GM19372 (cell line): ENCODE results near the gene EIF2B5.

Experiments
- ATAC-seq: cut with Tn5 transposase; IDR thresholded peaks from one replicate; pipeline ENCODE4 v1.9.1; 2021; ENCODE audit warnings: mild to moderate bottlenecking, low read depth, moderate library complexity; ENCODE audit not compliant: unreplicated experiment

EIF2B5 gene

DNA sequence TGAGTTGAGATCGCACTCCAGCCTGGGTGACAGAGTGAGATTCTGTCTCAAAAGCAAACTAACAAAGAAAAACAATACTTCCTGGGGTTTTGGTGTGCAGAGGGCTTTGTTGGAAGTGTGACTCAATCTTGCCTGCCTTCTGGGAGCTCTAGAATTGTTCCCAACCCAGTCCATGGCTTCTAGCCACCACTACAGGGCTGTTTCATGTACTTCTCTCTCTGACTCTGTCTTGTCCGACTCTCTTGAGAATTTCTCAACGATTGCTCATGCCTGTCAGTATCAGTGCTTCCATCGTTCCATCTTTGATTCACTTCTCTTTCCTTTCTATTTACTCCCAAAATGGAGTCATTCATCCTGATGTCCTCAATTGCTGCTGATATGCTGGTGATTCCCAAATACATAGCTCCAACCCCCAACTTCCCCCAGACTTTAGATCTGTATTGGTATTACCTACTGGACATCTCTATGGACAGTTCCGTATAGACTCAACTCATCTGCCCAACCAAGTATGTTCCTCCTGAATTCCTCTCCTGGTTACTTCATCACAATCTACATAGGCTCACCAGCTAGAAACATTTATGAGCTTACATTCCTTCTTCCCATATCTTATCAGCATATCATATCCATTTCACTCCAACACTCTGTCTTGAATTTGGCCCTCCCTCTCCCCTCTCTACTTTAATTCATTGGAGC is 37.7 kb downstream of the EIF2B5 start:
- ATAC-seq, result no peak

- no peak for ATAC-seq
Observed at GRCh38 chr3:184173374-184173722, 38.2 kb downstream of the EIF2B5 start.

- ATAC-seq, result no peak
Observed at GRCh38 chr3:184174284-184174645, 39.1 kb downstream of the EIF2B5 start.

DNA sequence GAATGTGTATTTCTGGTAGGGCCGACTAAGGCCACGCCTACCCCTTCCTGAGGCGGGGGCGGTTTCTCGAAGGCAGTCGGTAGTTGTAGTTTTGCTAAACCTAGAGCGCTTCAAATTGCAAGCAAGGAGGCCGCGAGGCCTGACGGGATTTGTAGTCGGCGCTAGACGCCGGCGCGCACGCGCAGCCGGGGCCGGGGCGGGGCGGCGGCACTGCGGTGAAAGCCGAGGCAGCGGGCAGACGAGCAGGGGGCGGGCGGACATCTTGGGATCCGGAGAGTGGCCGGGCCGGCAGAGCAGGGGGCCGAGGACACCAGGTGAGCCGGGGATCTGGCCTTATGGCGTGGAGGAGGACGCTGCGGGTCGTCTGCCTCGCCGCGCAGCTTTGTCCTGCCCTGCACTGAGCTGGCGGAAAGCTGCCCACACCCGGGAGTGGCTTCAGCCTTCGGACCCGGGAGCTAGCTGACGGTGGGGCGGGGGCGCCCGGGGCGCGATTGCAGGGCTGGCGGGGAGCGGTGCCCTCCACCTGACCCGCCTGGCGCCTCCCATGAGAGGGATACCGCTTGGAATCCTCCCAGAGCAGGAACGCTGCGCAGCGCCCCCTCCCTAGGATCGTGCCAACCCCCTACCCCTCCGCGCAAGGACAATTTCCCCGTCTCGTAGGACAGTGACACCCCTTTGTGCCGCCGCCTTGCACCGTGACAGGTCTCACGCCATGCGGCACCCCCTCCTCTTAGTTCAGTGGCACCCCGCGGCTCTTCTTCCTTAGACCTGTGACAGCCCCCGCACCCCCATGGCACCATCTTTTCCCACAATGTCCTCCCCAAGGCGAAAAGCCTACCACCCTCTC is 39.7 kb downstream of the EIF2B5 start, which contains the start of gene AP2M1:
Gene AP2M1 (plus strand): TSS at position 210 of the 847 bp plus-strand sequence. CDS start 2,139 bp downstream, outside the sequence.
- ATAC-seq, result peak; percentile 98

- ATAC-seq, result no peak
Observed at GRCh38 chr3:184175506-184175905, 40.3 kb downstream of the EIF2B5 start.

DNA sequence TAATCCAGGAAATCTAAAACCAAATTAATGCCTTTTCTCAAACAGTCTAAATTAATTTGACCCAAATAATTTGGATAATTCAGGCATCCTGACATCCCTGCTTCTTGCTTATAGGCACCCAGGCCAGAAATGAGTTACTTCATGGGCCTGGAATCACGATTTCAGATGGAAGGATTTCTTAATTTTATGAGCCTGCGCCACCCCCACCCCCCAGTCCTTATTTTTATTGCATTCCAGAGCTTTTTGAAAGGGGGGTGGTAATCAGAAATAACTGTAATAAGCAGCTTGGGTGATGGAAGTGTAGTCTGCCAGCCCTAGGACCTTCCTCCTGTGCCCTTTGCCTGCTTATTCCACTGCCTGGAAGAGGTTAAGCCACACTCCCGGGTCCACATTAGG is 40.8 kb downstream of the EIF2B5 start:
- no peak for ATAC-seq

DNA sequence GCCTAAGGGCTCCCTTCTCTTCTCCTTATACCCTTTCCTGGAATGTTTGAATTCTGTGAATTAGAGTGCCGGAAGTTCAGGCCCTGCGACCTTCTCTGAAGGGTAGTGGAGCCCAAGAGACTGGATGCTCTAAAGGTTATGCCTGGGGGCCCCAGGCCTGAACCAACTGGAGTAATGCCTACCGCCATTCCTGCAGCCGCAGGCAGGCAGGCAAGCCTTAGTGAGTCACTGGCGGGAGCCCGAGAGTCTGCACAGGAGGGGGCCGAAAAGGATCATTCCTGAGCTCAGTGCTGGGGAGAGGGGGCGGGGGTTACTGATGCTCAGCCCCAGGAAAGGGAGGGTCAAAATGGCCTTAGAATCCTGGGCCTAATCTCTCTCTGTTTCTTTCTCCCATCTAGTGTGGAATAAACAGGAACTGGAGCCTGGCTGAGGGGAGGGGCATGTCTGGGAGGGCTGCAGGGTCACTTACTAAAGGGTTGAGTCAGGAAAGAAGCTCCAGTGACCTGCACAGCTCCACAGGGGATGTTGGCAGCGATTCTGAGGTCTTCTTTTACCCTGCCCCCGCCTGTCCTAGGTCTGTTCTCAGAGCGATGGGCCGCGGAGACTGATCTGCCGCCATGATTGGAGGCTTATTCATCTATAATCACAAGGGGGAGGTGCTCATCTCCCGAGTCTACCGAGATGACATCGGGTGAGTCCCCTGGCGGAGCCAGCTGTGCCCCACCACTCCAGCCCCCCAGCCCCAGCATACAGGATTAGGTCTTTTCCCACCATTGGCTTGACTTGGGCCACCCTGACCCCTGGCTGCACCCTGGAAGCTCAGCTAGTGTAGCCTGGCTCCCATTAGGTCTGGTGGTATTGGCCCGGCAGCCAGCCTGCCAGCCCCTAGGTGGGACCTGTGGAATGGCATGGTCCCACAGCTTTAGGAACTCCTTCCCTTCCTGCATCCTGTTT is 41.5 kb downstream of the EIF2B5 start:
- no peak for ATAC-seq

GRCh38 chr3:184177331-184177731 is 42.2 kb downstream of the EIF2B5 start:
- ATAC-seq, result no peak

- no peak for ATAC-seq
Observed at GRCh38 chr3:184177767-184178306, 42.7 kb downstream of the EIF2B5 start.

GRCh38 chr3:184178521-184179138 is 43.5 kb downstream of the EIF2B5 start:
- no peak for ATAC-seq

DNA sequence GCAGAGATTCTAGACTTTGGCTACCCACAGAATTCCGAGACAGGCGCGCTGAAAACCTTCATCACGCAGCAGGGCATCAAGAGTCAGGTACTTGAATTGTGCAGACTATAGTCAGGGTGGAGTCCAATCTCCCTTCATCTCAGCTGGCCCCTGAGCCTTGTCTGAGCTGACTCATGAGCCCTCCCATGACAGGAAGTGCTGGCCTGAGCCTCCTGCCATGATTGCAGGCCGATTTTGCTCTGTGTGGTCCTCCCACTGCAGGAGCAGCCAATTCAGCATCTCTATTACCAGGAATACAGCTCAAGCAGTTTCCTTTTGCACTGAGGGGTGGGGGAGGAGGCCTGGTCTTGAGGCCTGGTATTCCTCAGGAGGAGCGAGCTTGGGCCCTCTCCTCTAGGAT is 45.0 kb downstream of the EIF2B5 start:
- no peak for ATAC-seq

DNA sequence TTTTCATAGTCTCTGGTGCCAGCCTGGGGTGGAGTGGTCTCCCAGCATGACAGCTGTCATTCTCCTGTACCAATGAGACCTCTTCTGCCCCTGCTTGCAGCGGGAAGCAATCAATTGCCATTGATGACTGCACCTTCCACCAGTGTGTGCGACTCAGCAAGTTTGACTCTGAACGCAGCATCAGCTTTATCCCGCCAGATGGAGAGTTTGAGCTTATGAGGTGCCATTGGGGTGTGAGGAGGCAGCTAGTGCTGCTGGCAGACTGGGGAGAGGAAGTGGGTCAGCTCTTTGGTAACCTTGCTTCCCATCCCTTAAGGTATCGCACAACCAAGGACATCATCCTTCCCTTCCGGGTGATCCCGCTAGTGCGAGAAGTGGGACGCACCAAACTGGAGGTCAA is 46.4 kb downstream of the EIF2B5 start:
- no peak for ATAC-seq

DNA sequence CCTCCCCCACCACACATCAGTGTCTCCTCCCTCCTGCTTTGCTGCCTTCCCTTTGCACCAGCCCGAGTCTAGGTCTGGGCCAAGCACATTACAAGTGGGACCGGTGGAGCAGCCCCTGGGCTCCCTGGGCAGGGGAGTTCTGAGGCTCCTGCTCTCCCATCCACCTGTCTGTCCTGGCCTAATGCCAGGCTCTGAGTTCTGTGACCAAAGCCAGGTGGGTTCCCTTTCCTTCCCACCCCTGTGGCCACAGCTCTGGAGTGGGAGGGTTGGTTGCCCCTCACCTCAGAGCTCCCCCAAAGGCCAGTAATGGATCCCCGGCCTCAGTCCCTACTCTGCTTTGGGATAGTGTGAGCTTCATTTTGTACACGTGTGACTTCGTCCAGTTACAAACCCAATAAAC is 48.5 kb downstream of the EIF2B5 start:
- ATAC-seq, result no peak

GRCh38 chr3:184184546-184185230 is 49.5 kb downstream of the EIF2B5 start:
- ATAC-seq, result no peak

DNA sequence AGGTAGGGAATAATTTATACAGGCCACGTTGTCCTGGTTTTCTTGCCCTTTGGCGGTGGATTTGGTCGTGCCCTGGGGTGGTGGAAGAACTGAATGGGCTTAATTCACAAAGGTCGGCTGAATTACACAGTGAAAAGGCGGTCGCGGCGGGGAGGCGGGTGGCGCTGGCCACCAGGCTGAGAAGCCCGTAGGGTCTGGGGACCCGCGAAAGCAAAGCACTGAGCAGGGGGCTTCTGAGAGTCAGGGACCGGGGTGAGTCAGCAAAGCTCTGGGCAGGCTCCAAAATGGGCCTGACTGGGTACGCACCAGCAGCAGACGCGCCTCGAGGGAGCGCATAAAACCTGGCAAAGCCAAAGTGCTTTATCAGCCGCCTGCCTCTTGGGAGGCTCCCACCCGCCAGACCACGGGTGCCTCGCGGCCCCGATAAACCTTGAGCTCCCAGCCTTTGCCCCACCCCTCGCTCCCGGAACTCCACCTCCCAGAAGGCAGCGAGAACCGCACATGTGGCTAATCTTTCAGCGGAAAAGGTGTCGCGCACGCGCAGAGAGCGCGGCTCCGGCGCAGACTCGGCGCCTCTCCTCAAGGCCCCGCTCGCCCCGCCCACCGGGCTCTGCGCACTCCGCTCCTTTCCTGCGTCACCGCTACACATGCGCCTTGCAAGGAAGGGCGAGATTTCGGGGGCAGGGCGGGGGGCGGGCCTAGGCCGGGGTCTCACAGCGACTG is 50.5 kb downstream of the EIF2B5 start:
- ATAC-seq, result peak; percentile 93

DNA sequence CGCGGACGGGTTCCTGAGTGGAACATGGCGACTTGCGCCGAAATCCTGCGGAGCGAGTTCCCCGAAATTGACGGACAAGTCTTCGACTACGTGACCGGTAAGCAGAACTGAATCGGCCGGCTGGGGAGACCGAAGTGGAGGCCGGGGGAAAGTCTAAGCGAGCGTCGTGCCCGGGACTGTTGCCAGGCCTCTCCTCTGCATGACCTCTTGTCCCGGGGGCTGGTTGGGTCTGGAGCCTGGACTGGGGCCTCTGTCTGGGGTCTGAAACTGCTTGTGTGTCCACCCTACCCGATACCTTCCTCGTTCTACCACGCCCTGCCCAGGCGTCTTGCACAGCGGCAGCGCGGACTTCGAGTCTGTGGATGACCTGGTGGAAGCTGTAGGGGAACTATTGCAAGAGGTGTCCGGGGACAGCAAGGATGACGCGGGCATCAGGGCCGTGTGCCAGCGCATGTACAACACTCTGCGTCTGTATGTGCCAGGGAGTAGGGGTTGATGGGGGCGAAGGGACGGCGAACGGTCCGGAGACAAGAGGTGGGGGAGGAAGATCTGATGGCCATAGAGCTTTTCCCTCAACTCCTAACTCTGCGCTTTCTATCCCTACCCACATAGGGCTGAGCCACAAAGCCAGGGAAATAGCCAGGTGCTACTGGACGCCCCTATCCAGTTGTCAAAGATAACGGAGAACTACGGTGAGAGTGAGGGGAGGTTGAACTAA is 51.2 kb downstream of the EIF2B5 start, which contains the start of gene ABCF3:
Gene ABCF3 (plus strand): TSS at position 16 of the 718 bp plus-strand sequence. CDS start 9 bp downstream, at position 25.
- ATAC-seq, result peak; percentile 2

DNA sequence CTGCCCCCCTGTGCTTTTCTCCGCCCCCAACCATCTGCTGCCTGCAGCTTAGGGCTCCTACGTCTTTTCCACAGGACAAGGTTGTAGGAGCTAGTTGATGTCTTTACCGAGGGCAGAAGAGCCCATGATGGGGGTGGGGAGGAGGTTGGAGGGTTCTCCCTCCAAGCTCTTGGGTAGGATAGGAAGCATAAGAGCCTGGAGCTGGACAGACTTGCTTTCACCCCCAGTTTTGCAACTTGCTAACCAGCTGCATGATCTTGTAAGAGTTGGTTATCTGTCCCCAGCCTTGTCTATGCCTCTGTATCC is 51.7 kb downstream of the EIF2B5 start:
- no peak for ATAC-seq

DNA sequence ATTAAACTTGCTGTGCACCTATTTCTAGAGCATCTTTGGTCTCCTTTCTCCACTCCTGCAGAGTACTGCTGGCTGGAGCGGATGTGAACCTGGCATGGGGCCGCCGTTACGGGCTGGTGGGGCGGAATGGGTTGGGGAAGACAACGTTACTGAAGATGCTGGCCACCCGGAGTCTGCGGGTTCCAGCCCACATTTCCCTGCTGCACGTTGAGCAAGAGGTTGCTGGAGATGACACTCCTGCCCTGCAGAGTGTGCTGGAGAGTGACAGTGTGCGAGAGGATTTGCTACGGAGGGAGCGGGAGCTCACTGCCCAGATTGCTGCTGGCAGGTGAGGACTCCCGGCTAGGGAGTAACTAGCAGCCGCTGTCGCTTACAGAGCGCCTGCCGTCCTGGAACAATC is 52.9 kb downstream of the EIF2B5 start:
- ATAC-seq, result no peak
